A172 (cell line): ENCODE measurements around the gene KDM7A. TPM values are rescaled to one million over a fixed set of nuclear protein-coding genes. Genes with fewer than 3 reads are reported as not detected.
A peak's percentile ranks its signal among the peaks of the same experiment; 100 is the strongest.
"Not testable (repeated sequence)": the region's sequence is repeated elsewhere in the genome, so short reads cannot be mapped to it uniquely, and the experiment has no call there.

Source experiments
- DNase-seq: peaks from one replicate; pipeline ENCODE4 v3.0.0-alpha.2; 2015; ENCODE audit warnings: low spot score
- total RNA-seq: library from RNA; depleted of rRNA; stranded (reverse); fragments of >200 nt; shearing (Covaris generic); gene quantifications from 2 replicates; pipeline ENCODE4 v1.2.3, GENCODE V29; 2014

KDM7A gene
- total RNA-seq, 1 experiment from 2014 or later: 0.47 TPM

GRCh38 chr7:140202942-140203341, 26.2 kb upstream of the KDM7A start:
- DNase-seq: not testable (repeated sequence)

DNA sequence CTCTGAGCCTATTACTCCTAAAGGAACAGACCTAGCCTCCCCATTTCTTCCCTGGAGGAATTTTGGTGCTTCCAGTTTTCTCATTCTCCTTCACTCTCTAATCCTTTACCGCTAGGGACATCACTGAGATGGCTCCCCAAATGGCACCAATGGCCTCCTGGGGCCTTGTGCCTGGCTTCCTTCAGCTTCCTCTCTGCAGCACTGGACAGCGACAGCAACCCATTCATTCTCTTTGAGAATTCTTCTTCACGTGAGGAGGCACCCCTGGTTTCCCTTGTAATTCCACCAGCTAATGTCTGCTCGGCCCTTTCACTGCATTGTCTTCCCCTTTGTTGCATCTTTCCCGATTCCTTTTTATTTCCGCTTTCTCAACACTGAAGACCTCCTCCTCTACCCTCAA, 24.6 kb upstream of the KDM7A start:
- no peak for DNase-seq

DNA sequence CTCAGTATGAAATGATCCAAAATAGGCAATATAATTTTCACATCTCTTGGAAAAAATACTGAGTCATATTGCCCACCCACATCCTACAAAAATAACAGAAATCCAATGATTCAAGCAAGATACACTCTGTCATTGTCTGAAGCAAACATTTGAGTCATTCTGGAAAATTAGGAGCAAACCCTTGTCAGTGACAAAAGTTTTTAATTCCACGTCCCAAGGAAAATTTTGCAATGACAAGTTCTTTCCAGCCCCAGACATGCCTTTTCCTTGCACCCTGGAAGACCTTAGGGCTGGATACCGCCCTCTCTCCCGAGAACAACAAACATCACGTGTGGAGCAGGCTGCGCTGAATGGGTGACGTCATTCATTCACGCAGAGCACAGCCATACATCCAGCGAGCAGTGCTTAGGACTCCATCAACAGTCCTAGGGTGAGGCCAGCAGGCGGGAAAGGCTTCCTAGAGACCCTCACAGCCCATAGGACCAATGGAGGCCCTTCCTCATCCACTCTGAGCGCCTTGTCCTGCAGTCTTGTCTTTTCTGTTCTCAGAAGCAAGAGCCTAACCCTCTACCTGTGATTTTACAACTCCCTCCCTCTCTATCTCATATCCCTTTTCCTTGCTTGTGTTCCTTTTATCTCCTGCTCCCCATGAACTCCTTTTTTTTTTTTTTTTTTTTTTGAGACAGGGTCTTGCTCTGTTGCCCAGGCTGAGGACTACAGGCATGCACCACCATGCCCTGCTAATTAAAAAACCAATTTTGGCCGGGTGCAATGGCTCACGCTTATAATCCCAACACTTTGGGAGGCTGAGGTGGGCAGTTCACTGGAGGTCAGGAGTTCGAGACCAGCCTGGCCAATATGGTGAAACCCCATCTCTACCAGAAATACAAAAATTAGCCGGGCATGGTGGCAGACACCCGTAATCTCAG, 23.5 kb upstream of the KDM7A start:
- DNase-seq: no peak

GRCh38 chr7:140197938-140198337, 21.2 kb upstream of the KDM7A start:
- no peak for DNase-seq

- no peak for DNase-seq
Measured at GRCh38 chr7:140197218-140197890, 20.6 kb upstream of the KDM7A start.

DNA sequence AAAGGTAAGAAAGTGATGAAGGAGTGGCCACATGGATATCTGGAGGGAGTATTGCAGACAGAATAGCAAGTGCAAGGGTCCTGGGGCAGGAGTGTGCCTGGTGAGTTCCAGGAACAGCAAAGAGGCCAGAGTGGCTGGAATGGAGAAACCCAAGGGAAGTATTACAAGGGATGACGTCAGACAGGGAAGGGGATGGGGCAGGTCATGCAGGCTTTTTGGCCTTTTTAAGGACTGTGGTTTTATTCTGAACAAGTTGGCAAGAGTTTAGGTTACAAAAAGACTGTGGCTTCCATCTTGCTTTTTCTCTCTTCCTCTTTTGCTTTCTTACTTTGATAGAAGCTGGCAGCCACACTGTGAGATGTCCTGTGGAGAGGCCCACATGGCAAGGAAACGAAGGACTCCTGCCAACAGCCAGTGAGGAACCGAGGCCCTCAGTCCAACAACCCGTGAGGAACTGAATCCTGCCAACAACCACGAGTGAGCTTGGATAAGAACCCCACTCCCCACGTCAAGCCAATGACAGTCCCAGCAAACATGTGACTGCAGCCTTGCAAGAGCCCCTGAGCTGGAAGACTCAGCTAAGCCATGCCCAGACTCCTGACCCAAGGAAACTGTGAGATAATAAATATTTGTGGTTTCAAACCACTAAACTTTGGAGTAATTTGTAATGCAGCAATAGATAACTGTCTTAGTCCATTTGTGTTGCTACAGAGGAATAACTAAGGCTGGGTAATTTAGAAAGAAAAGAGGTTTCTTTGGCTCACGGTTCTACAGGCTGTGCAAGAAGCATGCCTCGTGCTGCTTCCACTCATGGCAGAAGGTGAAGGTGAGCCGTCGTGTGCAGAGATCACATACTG, 19.8 kb upstream of the KDM7A start:
- peak; percentile 27 for DNase-seq

- DNase-seq: no peak
Measured at GRCh38 chr7:140195859-140196258, 19.1 kb upstream of the KDM7A start.

DNA sequence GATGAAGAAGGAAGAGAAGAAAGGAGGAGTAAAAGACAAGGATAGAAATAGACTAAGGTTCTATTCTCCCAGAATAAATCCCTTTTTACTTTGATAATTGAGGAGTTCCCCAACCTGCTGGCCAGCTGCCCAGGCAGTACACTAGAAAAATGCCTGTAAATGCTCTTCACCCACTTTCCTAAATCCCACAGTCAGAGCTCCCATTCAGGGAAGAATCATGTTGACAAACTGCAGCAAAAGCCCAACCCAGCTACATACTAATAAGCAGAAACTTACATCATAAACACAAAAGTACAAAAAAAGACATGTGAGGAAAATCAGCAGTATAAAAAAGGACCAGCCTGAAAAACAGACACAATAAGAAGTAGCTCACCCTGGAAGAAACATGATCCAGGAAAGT, 15.8 kb upstream of the KDM7A start:
- DNase-seq: no peak

GRCh38 chr7:140192176-140192575, 15.4 kb upstream of the KDM7A start:
- DNase-seq: no peak

GRCh38 chr7:140190588-140190987, 13.8 kb upstream of the KDM7A start:
- DNase-seq: no peak

- DNase-seq: no peak
Measured at GRCh38 chr7:140189917-140190316, 13.1 kb upstream of the KDM7A start.

- no peak for DNase-seq
Measured at GRCh38 chr7:140182917-140183316, 6.1 kb upstream of the KDM7A start.

- DNase-seq: no peak
Measured at GRCh38 chr7:140179339-140179738, 2.6 kb upstream of the KDM7A start.

DNA sequence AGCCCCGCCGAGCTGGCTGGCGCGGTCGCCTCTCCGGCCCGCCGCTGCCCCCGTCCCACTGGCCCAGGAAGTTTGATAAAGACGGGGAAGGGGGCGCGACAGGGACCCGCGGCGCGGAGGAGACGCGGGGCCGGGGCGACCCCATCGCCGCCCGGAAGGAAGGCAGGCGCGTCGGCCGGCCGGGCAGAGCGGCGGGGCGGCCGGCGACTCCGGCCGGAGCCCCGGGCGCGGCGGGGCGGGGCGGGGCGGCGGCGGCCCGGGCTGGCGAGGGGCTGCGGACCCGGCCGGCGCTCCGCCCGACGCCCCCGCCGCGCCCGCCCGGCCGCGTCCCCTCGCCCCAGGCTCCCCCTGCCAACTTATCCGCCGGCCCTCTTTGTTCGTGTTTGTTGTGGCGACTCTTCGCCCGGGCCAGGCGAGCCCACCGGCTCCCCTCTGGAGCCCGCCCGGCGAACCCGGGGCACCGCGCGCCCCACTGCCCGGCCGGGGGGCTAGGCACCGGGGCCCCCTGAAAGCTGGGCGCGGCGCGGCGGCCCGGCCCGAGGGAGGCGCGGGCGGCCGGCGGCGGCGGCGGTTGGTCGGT, 571 bp downstream of the KDM7A start:
- no peak for DNase-seq

GRCh38 chr7:140175221-140176121, 1.3 kb downstream of the KDM7A start:
- DNase-seq: peak; percentile 78

GRCh38 chr7:140174217-140174616, 2.6 kb downstream of the KDM7A start:
- DNase-seq: no peak

- DNase-seq: no peak
Measured at GRCh38 chr7:140170375-140170774, 6.4 kb downstream of the KDM7A start.

- DNase-seq: no peak
Measured at GRCh38 chr7:140168816-140169215, 8.0 kb downstream of the KDM7A start.

DNA sequence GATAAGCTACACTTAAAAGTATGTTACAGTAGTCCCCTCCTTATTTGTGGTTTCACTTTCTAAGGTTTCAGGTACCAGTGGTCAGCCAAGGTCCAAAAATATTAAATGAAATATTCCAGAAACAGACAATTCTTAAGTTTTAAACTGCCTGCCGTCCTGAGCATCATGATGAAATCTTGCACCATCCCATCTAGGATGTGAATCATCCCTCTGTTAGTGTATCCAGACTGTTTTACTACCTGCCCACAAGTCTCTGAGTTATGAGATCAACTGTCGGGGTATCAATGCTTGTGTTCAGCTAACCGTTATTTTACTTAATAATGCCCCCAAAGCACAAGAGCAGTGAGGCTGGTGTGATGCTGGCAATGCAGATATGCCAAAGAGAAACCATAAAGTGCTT, 11.4 kb downstream of the KDM7A start:
- DNase-seq: peak; percentile 28

DNA sequence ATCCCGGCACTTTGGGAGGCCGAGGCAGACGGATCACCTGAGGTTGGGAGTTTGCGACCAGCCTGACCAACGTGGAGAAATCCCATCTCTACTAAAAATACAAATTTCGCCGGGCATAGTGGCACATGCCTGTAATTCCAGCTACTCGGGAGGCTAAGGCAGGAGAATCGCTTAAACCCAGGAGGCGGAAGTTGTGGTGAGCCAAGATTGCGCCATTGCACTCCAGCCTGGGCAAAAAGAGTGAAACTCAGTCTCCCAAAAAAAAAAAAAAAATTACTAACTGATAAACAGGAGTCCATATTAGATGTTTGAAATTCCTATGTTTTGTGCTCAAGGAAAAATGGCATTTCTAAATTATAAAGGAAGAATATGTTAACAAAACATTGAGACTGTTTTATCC, 14.7 kb downstream of the KDM7A start:
- DNase-seq: not testable (repeated sequence)

DNA sequence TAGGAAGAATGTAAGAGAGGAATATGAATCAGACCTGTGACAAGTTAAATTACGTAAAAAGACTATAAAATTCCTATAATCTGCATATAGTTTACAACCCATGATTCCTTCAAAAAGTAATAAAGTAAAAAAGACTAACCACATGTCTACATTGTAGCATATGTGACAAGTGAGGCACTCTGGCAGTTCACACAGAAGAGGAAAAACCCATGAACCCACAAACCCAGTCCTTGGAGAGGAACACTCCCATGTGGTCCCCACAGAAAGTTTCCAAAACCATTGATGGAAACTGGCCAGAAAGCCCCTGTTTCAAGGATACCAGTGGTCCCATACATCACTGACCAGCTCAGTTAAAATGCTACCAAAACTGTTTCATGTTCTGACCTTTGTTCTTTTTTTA, 15.7 kb downstream of the KDM7A start:
- no peak for DNase-seq
